Activated naive CD4-positive, alpha-beta T cell treated with anti-CD3 and anti-CD28 coated beads, Interleukin-2, amount 10 ng/mL, durations not matched to agents 7 days and 5 days (primary cell): ENCODE measurements around the gene AAMDC.
"Not testable (repeated sequence)": the region's sequence is repeated elsewhere in the genome, so short reads cannot be mapped to it uniquely, and the experiment has no call there.

ENCODE experiments used
- CTCF ChIA-PET: fragments of 350-600 bp; sonication (Branson Sonifier 250); formaldehyde crosslinking; loops from one replicate; lab custom pipeline; 2021; ENCODE audit warnings: antibody characterized with exemption; lab: Charles Lee
- DNase-seq: peaks from one replicate; pipeline ENCODE4 v3.0.0-alpha.2; 2020
- H3K27ac Mint-ChIP-seq: one replicate; pipeline ENCODE4 v1.8.0; 2021; ENCODE audit warnings: mild to moderate bottlenecking, moderate library complexity, mixed read lengths
- H3K27me3 Mint-ChIP-seq: one replicate; pipeline ENCODE4 v1.8.0; 2021; ENCODE audit warnings: mild to moderate bottlenecking, mixed read lengths
- H3K36me3 Mint-ChIP-seq: one replicate; pipeline ENCODE4 v1.8.0; 2021; ENCODE audit warnings: mixed read lengths
- H3K4me1 Mint-ChIP-seq: one replicate; pipeline ENCODE4 v1.8.0; 2021; ENCODE audit warnings: mixed read lengths
- H3K4me3 Mint-ChIP-seq: one replicate; pipeline ENCODE4 v1.8.0; 2021; ENCODE audit warnings: mild to moderate bottlenecking, moderate library complexity, mixed read lengths
- H3K9me3 Mint-ChIP-seq: one replicate; pipeline ENCODE4 v1.8.0; 2021; ENCODE audit warnings: mixed read lengths

The AAMDC gene

GRCh38 chr11:77882396-77882795, 61.5 kb downstream of the AAMDC start:
- H3K4me3 Mint-ChIP-seq: no peak overlapping the region
- no peaks in the 10 kb centered on the region for H3K9me3 Mint-ChIP-seq
- DNase-seq: no peak
- H3K36me3 Mint-ChIP-seq: peaks cover 28% of the 10 kb centered on the region
- CTCF ChIA-PET: no interaction called here
- no peak overlapping the region for H3K27ac Mint-ChIP-seq
- H3K27me3 Mint-ChIP-seq: no peaks in the 10 kb centered on the region
- peaks cover 9% of the 10 kb centered on the region for H3K4me1 Mint-ChIP-seq

- peaks cover 32% of the 10 kb centered on the region for H3K36me3 Mint-ChIP-seq
- CTCF ChIA-PET: no interaction called here
- no peak overlapping the region for H3K27ac Mint-ChIP-seq
- peaks cover 9% of the 10 kb centered on the region for H3K4me1 Mint-ChIP-seq
- no peak overlapping the region for H3K4me3 Mint-ChIP-seq
- DNase-seq: no peak
- H3K27me3 Mint-ChIP-seq: no peaks in the 10 kb centered on the region
- H3K9me3 Mint-ChIP-seq: no peaks in the 10 kb centered on the region
Measured at GRCh38 chr11:77883775-77884174, 62.8 kb downstream of the AAMDC start.

DNA sequence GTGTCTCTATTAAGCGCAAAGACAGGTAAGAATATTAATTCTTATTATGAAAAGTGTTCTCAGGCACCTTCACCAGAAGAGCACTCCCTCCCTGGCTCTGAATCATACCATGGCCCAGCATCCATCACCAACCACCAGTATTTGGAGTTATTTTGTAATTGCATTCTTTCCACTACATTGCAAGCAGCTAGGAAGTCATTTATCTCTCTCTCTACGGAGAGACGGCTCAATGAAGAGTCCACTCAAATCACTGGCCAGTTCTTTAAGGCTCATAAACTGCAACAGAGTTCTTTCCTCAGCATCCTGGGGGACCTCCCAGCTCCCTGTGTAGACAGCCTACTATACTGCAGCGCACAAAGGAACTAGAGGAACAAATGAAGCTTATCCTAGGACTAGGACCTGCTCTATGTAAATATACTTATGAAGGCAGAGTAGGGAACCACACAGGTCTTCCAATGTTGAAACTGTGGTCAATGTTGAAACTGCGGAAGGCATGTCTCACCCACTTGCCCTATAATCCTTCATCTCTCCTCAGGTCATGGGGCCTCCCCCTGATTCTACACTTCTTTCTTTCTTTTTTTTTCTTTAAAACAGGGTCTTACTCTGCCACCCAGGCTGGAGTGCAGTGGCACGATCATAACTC, 63.4 kb downstream of the AAMDC start:
- CTCF ChIA-PET: interaction anchor here (0.6 kb wide), 1 partner anchor 790 kb away, joined by 3 read pairs; no protein-coding TSS in a partner anchor
- Mint-ChIP-seq H3K9me3 (no peaks in the 10 kb centered on the region), H3K27me3 (no peaks in the 10 kb centered on the region), H3K27ac (no peak overlapping the region), H3K4me3 (no peak overlapping the region), H3K36me3 (peaks cover 35% of the 10 kb centered on the region), H3K4me1 (peaks cover 5% of the 10 kb centered on the region)
- no peak for DNase-seq

- Mint-ChIP-seq H3K4me3 (no peak overlapping the region), H3K9me3 (no peaks in the 10 kb centered on the region), H3K36me3 (peaks cover 35% of the 10 kb centered on the region), H3K27ac (no peak overlapping the region), H3K27me3 (no peaks in the 10 kb centered on the region), H3K4me1 (peaks cover under 1% of the 10 kb centered on the region)
- no peak for DNase-seq
- CTCF ChIA-PET: interaction anchor here (0.6 kb wide), 1 partner anchor 791 kb away, joined by 3 read pairs; no protein-coding TSS in a partner anchor
Measured at GRCh38 chr11:77884829-77885190, 63.9 kb downstream of the AAMDC start.

DNA sequence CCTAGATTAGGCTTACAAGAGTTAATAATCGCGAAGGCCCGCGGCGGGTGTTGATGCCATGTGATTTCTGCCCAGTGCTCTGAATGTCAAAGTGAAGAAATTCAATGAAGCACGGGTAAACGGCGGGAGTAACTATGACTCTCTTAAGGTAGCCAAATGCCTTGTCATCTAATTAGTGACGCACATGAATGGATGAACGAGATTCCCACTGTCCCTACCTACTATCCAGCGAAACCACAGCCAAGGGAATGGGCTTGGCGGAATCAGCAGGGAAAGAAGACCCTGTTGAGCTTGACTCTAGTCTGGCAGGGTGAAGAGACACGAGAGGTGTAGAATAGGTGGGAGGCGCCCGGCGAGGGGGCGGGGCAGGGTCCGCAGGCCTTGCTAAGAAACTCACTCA, 65.5 kb downstream of the AAMDC start:
- H3K4me1 Mint-ChIP-seq: no peaks in the 10 kb centered on the region
- H3K36me3 Mint-ChIP-seq: peaks cover 44% of the 10 kb centered on the region
- H3K4me3 Mint-ChIP-seq: no peak overlapping the region
- no peaks in the 10 kb centered on the region for H3K27me3 Mint-ChIP-seq
- DNase-seq: no peak
- no peaks in the 10 kb centered on the region for H3K9me3 Mint-ChIP-seq
- no peak overlapping the region for H3K27ac Mint-ChIP-seq
- CTCF ChIA-PET: interaction anchor here (0.7 kb wide), 1 partner anchor 1108 kb away, joined by 3 read pairs; no protein-coding TSS in a partner anchor

DNA sequence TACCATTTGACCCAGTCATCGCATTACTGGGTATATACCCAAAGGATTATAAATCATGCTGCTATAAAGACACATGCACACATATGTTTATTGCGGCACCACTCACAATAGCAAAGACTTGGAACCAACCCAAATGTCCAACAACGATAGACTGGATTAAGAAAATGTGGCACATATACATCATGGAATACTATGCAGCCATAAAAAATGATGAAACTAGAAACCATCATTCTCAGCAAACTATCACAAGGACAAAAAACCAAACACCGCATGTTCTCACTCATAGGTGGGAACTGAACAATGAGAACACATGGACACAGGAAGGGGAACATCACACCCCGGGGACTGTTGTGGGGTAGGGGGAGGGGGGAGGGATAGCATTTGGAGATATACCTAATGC, 68.1 kb downstream of the AAMDC start:
- H3K4me3 Mint-ChIP-seq, H3K4me1 Mint-ChIP-seq, DNase-seq, H3K27ac Mint-ChIP-seq, CTCF ChIA-PET, H3K9me3 Mint-ChIP-seq, H3K27me3 Mint-ChIP-seq: not testable (repeated sequence)
- peaks cover 48% of the 10 kb centered on the region for H3K36me3 Mint-ChIP-seq

GRCh38 chr11:77890100-77890614, 69.2 kb downstream of the AAMDC start:
- H3K9me3 Mint-ChIP-seq, H3K27me3 Mint-ChIP-seq, DNase-seq, H3K27ac Mint-ChIP-seq, H3K4me1 Mint-ChIP-seq, CTCF ChIA-PET, H3K4me3 Mint-ChIP-seq: not testable (repeated sequence)
- peaks cover 48% of the 10 kb centered on the region for H3K36me3 Mint-ChIP-seq

GRCh38 chr11:77890619-77891056, 69.7 kb downstream of the AAMDC start:
- CTCF ChIA-PET, H3K27me3 Mint-ChIP-seq, H3K4me1 Mint-ChIP-seq, DNase-seq, H3K9me3 Mint-ChIP-seq, H3K4me3 Mint-ChIP-seq: not testable (repeated sequence)
- Mint-ChIP-seq H3K27ac (peak overlapping the region; percentile 13), H3K36me3 (peaks cover 46% of the 10 kb centered on the region)

DNA sequence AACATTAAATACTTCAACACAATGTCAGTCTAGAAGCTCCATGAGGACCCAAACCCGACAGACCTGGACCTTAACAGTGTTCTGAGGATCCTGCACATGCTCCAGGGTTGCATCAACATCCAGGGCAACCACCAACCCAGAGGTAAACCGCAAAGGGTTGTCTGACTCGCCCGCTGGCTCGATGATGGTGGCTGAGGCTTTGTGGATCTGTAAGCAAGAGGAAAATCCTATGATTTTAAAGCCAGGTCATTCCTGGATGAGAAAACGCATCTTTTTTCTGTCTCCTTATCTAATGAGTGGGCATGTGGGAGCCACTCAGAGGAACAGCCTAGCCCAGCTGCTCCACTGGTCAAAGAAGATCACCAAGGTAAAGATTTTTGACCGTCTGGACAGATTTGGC, 70.3 kb downstream of the AAMDC start:
- H3K9me3 Mint-ChIP-seq, H3K4me1 Mint-ChIP-seq, H3K27ac Mint-ChIP-seq, DNase-seq, CTCF ChIA-PET, H3K4me3 Mint-ChIP-seq, H3K27me3 Mint-ChIP-seq: not testable (repeated sequence)
- peaks cover 43% of the 10 kb centered on the region for H3K36me3 Mint-ChIP-seq

- H3K27ac Mint-ChIP-seq, DNase-seq, H3K27me3 Mint-ChIP-seq, H3K9me3 Mint-ChIP-seq, H3K4me1 Mint-ChIP-seq, CTCF ChIA-PET, H3K4me3 Mint-ChIP-seq: not testable (repeated sequence)
- peaks cover 44% of the 10 kb centered on the region for H3K36me3 Mint-ChIP-seq
Measured at GRCh38 chr11:77891703-77892102, 70.8 kb downstream of the AAMDC start.

DNA sequence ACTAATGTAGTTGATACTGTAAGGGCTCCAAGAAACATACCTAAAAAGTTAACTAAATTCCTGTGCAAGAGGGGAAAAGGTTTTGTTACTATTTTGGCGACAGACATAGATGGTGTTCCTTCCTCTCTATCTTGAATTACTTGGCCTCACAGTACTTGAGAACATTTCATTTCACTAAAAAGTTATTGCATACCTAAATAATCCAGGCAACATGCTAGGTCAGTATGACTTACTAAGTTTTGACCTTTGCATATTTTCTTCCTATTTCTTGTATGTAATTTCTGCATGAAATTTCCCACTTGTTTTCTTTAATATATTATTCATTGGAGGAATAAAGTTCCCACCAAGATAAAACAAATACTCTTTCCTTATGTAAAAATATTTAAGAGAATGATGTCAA, 74.0 kb downstream of the AAMDC start:
- H3K4me3 Mint-ChIP-seq, H3K9me3 Mint-ChIP-seq, DNase-seq, H3K4me1 Mint-ChIP-seq, CTCF ChIA-PET, H3K27ac Mint-ChIP-seq, H3K27me3 Mint-ChIP-seq: not testable (repeated sequence)
- peaks cover 28% of the 10 kb centered on the region for H3K36me3 Mint-ChIP-seq

DNA sequence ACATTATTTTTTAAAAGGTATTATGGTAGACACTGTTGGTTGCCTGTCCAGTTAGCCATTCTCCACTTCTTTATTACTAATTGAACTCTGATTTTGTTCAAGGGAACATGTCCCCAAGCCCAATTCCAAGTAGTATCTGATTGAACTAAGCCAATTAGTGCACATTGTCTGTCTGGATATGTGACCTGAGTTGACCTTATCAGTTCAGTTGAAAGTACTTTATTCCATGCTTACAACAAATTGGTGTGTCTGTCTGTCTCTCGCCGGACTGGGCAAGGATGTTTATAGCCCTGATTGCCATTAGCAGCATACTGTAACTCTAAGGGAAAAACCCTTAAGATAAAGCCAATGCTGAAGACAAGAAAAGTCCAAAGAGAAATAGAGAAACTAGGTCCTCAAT, 87.9 kb downstream of the AAMDC start:
- Mint-ChIP-seq H3K9me3 (no peaks in the 10 kb centered on the region), H3K36me3 (peaks cover 27% of the 10 kb centered on the region)
- CTCF ChIA-PET: no interaction called here

GRCh38 chr11:77909277-77909676, 88.3 kb downstream of the AAMDC start:
- no peaks in the 10 kb centered on the region for H3K27me3 Mint-ChIP-seq
- no peaks in the 10 kb centered on the region for H3K9me3 Mint-ChIP-seq
- CTCF ChIA-PET: no interaction called here
- no peak overlapping the region for H3K27ac Mint-ChIP-seq
- H3K36me3 Mint-ChIP-seq: peaks cover 25% of the 10 kb centered on the region
- no peaks in the 10 kb centered on the region for H3K4me1 Mint-ChIP-seq
- no peak for DNase-seq
- H3K4me3 Mint-ChIP-seq: no peak overlapping the region

More for the DNA sequence above, 87.9 kb downstream of the AAMDC start:
- H3K27me3 Mint-ChIP-seq: no peaks in the 10 kb centered on the region
- H3K27ac Mint-ChIP-seq: no peak overlapping the region
- no peaks in the 10 kb centered on the region for H3K4me1 Mint-ChIP-seq
- DNase-seq: no peak
- no peak overlapping the region for H3K4me3 Mint-ChIP-seq

GRCh38 chr11:77910828-77911227, 89.9 kb downstream of the AAMDC start:
- H3K4me3 Mint-ChIP-seq, DNase-seq, H3K4me1 Mint-ChIP-seq, CTCF ChIA-PET, H3K27me3 Mint-ChIP-seq, H3K9me3 Mint-ChIP-seq, H3K27ac Mint-ChIP-seq: not testable (repeated sequence)
- peaks cover 21% of the 10 kb centered on the region for H3K36me3 Mint-ChIP-seq

DNA sequence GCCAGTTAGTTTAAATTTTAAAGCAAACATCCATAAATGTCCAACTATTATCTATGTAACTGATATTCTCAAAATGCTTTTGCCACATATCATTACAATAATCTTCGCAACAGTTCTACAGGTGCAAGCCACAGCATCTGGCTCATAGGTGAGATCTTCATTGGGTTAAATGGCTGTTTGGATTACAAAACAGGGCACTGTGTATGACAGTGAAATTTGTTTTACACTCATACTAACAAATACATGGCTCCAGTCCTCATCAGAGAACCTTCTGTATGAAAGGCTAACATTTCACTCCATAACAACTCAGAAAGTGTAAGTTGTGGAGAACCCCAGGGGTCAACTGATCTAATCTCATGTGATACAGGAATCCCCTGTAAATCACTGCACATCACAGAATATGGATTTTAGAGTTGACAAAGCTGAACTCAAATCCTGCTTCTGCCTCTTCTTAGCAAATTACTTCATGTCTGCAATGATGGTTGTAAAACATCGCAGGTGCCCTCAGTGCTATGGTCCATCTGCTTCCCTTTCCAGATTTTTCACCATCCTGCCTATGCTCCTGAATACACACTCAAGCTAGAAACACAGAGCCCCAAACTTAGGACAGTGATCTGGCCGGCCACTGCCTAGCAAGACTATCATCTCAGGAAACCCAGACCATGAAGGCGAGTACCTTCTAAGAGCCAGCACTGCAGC, 92.8 kb downstream of the AAMDC start:
- H3K4me3 Mint-ChIP-seq, H3K4me1 Mint-ChIP-seq, DNase-seq, H3K27me3 Mint-ChIP-seq, CTCF ChIA-PET, H3K27ac Mint-ChIP-seq, H3K9me3 Mint-ChIP-seq: not testable (repeated sequence)
- peaks cover 22% of the 10 kb centered on the region for H3K36me3 Mint-ChIP-seq
